ENCODE data around the gene IBA57. TPM values are rescaled to one million over a fixed set of nuclear protein-coding genes. Genes with fewer than 3 reads are reported as not detected.

The IBA57 gene
- polyA plus RNA-seq, 1 donor: 5.3 TPM

DNA sequence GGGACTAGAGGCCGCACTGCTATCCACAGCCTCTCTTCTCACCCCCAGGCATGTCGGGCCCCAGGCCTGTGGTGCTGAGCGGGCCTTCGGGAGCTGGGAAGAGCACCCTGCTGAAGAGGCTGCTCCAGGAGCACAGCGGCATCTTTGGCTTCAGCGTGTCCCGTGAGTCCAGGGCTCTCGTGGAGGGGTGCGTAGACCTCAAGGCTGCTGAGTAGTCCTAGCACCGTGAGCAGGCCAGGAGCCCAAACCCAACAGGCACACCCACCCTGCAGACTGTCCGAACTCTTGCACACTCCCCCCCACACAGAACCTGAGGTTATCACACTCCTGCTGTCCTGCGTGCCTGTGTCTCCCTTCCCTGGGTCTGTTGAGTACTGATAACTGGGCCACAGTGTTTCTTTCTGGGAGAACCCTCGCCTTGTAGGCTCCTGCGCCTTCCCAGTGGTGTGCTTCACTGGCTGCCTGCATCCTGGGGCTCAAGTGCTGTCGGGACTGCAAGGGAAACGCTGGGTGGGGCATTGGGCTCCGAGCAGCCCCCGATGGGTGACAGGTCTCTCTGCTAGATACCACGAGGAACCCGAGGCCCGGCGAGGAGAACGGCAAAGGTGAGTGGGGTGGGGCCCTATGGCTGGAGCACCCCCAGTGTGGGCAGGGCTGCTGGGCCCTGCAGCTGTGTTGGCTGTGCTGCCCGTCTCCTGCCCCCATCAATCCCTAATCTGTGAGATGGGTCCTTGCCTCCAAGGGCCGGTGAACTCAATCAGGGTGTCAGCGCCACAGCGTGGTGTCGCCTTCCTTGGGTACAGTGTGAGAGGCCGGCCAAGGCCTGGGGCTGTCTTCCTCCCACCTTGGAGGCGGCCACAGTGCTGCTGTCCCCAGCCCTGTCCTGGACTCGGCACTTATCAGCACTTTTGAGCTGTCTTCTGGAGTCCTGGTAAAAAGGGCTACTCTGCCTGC is 19.9 kb upstream of the IBA57 start:
- DNase-seq: no peak

GRCh38 chr1:228146417-228147150 is 19.0 kb upstream of the IBA57 start:
- DNase-seq: no peak

DNA sequence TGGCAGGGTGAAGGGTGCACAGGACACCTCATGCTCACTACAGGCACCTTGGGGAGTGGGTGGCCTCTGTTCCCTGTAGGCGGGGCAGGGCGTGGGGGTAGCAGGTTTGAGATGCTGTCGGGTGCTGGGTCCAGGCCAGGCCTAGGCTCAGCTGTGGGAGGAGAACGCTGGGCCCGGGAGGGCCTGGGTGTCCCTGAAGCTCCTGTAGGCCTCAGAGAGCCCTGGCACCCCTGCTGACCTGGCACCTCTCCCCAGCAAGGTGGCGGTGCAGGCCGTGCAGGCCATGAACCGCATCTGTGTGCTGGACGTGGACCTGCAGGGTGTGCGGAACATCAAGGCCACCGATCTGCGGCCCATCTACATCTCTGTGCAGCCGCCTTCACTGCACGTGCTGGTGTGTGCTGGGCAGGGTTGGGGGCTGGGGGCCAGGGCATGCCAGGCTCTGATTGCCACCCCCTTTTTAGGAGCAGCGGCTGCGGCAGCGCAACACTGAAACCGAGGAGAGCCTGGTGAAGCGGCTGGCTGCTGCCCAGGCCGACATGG is 18.4 kb upstream of the IBA57 start:
- no peak for DNase-seq

GRCh38 chr1:228147768-228148167 is 17.8 kb upstream of the IBA57 start:
- DNase-seq: no peak

DNA sequence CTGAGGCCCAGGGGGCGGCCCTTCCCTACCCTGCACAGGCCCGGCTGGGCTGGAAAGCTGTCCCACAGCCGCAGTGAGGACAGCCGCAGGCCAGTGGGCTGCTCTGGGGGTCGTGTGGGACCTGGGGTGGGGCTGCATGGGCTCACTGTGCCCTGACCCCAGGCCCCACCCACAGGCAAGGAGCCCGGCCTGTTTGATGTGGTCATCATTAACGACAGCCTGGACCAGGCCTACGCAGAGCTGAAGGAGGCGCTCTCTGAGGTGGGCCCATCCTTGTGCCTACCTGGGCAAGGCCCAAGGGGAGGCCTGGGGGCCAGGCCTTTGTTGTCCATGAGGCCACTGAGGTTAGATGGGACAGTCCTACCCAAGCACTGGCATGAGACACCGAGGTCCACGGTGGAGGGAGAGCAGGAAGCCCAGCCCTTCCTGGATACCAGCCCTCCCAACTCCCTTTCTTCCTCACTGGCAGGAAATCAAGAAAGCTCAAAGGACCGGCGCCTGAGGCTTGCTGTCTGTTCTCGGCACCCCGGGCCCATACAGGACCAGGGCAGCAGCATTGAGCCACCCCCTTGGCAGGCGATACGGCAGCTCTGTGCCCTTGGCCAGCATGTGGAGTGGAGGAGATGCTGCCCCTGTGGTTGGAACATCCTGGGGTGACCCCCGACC is 17.3 kb upstream of the IBA57 start:
- DNase-seq: no peak

- DNase-seq: no peak
These were observed 16.6 kb upstream of the IBA57 start for GRCh38 chr1:228148935-228149405.

DNA sequence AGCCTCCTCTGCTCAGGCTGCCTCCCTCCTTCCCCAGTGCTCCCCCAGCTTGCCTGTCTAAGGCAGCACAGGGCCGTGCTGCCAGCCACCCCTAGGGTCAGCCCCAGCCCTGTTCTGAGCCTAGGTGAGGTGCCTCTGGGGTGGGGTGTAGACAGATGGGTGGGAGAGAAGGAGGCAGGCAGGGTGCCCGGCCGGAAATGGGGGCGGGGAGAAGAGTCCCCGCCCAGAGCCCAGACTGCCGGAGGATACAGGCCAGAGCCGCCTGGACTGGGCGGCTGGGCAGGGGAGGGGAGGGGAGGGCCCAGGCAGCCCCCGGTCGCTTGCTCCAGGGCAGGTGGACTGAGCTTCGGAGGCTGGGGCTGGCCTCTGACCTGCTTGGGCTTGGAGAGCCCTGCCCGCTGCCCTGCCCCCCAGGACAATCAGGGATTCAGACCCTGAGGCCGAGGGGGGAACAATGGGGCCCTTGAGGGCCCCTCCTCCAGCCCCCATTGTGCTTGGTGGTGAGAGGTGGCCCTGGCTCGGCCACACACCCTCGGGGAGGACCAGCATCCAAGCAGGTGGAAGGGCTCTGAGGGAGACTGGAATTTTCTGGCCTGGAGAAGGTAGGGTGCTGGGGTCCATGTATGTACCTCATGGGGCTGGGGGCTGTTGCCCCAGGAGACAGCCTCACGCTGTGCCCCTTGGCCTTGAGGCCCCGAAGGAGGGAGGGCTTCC is 16.0 kb upstream of the IBA57 start, which contains the start of gene GJC2:
TSS of gene GJC2 (plus strand) at position 525 of the 714 bp plus-strand sequence. CDS start 7,829 bp downstream, outside the sequence.
- peak; percentile 55 for DNase-seq

DNA sequence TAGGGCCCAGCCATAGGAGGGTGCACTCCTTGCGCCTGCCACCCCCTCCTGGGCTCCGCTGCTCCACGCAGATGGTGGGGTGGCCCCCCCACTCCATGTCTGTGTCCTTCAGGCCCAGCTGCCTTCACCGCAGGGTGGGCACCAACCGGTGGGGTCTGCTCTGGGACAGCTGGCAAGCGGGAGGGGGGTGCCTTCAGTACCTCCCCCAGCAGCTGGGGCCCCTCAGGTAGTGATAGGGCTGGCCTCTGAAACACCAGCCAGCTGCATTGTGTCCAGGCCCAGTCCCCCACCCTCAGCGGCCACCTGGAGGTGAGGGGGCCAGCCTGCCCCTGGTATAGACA is 15.5 kb upstream of the IBA57 start:
- no peak for DNase-seq

- peak; percentile 72 for DNase-seq
These were observed 15.0 kb upstream of the IBA57 start for GRCh38 chr1:228150461-228151179.

GRCh38 chr1:228151180-228151925 is 14.3 kb upstream of the IBA57 start:
- DNase-seq: no peak

GRCh38 chr1:228152097-228152917 is 13.3 kb upstream of the IBA57 start:
- DNase-seq: no peak

DNA sequence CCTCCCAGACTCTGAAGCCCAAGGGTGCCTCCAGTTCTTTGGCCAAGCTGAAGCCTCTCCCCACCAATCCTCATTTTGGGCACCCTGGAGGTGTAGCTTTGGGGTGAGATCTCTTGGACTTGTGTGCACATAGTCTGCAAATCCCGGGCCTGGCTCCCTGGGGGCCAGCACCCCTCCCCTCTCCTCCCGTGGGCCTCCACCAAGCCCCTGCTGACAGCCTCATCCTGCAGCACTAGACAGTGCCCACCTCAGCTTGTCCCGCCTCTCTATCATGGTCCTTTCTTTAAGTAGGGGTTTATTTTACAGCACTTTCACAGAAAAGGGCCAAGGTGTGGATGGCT is 12.7 kb upstream of the IBA57 start:
- no peak for DNase-seq

DNA sequence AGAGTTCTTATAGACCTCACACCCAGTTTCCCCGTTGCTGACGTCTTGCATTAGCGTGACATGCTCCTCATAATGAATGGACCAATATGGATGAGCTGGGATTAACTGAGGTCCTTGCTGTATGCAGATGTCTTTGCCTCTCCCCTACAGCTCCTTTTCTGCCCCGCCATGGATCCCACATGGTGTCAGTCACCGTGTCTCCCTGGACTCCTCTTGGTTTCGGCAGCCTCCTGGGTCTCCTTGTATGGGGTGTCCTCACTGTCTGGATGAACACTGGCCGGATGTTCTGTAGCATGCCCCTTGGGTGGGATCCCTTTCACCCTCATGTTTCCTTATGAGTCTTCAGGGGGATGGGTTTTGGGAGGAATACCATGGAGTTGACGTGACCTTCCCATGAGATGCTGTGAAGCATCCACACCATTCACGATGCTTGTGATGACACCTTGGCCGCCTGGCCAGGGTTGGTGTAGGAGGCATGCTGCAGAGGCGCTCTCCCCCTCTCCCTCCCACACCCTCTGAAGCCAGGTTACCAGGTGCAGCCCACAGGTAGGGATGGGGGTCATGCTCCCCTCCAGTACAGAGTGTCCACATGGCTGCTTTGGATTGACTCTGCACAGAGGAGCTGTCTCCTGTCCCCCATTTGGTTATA is 11.5 kb upstream of the IBA57 start:
- DNase-seq: no peak

- DNase-seq: no peak
These were observed 10.7 kb upstream of the IBA57 start for GRCh38 chr1:228154670-228155571.

GRCh38 chr1:228155596-228156514 is 9.7 kb upstream of the IBA57 start:
- no peak for DNase-seq

GRCh38 chr1:228156515-228156881 is 9.1 kb upstream of the IBA57 start:
- no peak for DNase-seq

Measured in hindlimb muscle (tissue), 1 donor.